KMS-11 (cell line): ENCODE results near the gene ASB10.
A peak's percentile ranks its signal among the peaks of the same experiment; 100 is the strongest.

Experiments
- H2AFZ ChIP-seq: fragments of 200-600 bp; sonication (generic); 2 replicates; pipeline ENCODE4 v1.6.1; 2016; ENCODE audit warnings: antibody characterized with exemption, mixed run types, low read depth
- H3K27ac ChIP-seq: fragments of 200-600 bp; sonication (generic); 2 replicates; pipeline ENCODE4 v1.6.1; 2016; ENCODE audit warnings: mild to moderate bottlenecking, mixed run types
- H3K27me3 ChIP-seq: fragments of 200-600 bp; sonication (generic); 2 replicates; pipeline ENCODE4 v1.6.1; 2017; ENCODE audit warnings: mild to moderate bottlenecking, low read depth, mixed run types, moderate library complexity; ENCODE audit not compliant: insufficient read depth
- H3K36me3 ChIP-seq: fragments of 200-600 bp; sonication (generic); 2 replicates; pipeline ENCODE4 v1.6.1; 2017; ENCODE audit warnings: mild to moderate bottlenecking, mixed run types; ENCODE audit not compliant: insufficient read depth
- H3K4me1 ChIP-seq: fragments of 200-600 bp; sonication (generic); 2 replicates; pipeline ENCODE4 v1.6.1; 2016; ENCODE audit warnings: mild to moderate bottlenecking, low read depth, mixed run types; ENCODE audit not compliant: poor library complexity, severe bottlenecking
- H3K4me2 ChIP-seq: fragments of 200-600 bp; sonication (generic); 2 replicates; pipeline ENCODE4 v1.7.0; 2016; ENCODE audit warnings: mild to moderate bottlenecking, mixed run types
- H3K4me3 ChIP-seq: fragments of 200-600 bp; sonication (generic); IDR thresholded peaks from 2 replicates; pipeline ENCODE4 v1.6.1; 2017; ENCODE audit warnings: low read depth, low read length, mixed read lengths; ENCODE audit not compliant: insufficient read depth
- H3K79me2 ChIP-seq: fragments of 200-600 bp; sonication (generic); 2 replicates; pipeline ENCODE4 v1.6.1; 2016; ENCODE audit warnings: low read depth, mixed run types; ENCODE audit not compliant: insufficient read depth
- H3K9ac ChIP-seq: fragments of 200-600 bp; sonication (generic); 2 replicates; pipeline ENCODE4 v1.6.1; 2016; ENCODE audit warnings: mild to moderate bottlenecking, mixed run types
- H4K20me1 ChIP-seq: fragments of 200-600 bp; sonication (generic); 2 replicates; pipeline ENCODE4 v1.6.1; 2016; ENCODE audit warnings: mild to moderate bottlenecking, mixed run types; ENCODE audit not compliant: insufficient read depth
- TF ChIP-seq, protein P1 (sequence below): fragments of 200-600 bp; sonication (generic); conservative IDR thresholded peaks from 2 replicates; pipeline ENCODE4 v1.6.1; 2017; ENCODE audit warnings: low read depth, mild to moderate bottlenecking, antibody characterized with exemption, low read length, moderate library complexity, mixed read lengths

The ASB10 gene

DNA sequence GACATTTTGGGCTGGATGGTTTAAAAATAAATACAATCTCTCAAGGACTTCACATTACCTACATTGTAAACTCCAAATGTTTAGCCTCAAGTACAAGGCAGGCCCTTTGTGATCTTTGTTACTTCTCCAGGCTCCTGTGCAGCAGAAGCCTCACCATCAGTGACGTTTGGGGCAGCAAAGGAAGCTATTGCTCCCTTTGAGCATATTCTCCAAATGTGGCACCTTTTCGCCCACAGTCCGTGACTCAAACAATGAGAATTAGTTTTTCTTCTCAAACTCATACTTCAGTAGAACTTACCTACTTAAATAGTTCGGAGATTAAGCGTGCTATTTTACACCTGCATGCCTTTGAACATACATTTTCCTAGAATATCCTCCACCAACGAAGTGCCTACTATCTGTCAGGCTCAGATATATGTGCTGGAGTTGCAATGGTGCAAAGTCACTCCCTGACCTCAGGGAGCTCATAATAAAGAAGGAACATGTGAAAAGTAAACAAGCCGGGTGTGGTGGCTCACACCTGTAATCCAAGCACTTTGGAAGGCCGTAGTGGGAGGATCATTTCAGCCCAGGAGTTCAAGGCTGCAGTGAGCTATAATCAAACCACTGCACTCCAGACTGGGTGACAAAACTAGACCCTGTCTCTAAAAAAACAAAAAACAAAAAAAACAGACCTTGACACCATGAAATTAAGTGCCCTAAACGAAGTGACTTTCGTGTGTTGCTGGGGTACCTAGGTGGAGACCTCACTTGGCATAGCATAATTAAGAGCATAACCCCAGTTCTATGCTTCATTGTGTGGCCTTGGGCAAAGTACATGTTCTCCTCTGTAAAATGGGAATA lies 41.2 kb upstream of the ASB10 start:
- H2AFZ ChIP-seq, result peak overlapping the region; percentile 67
- H3K4me3 ChIP-seq, result no peak overlapping the region
- peaks cover 30% of the 10 kb centered on the region for H3K79me2 ChIP-seq
- H3K27ac ChIP-seq, result no peak overlapping the region
- H3K4me2 ChIP-seq, result peak overlapping the region; percentile 70
- no peaks in the 10 kb centered on the region for H4K20me1 ChIP-seq
- peaks cover 31% of the 10 kb centered on the region for H3K4me1 ChIP-seq
- peak overlapping the region; percentile 52; the same call in 1 of the 2 replicates for H3K9ac ChIP-seq
- H3K36me3 ChIP-seq, result peaks cover 12% of the 10 kb centered on the region; the same call in 1 of the 2 replicates
- TF ChIP-seq, protein P1, sequence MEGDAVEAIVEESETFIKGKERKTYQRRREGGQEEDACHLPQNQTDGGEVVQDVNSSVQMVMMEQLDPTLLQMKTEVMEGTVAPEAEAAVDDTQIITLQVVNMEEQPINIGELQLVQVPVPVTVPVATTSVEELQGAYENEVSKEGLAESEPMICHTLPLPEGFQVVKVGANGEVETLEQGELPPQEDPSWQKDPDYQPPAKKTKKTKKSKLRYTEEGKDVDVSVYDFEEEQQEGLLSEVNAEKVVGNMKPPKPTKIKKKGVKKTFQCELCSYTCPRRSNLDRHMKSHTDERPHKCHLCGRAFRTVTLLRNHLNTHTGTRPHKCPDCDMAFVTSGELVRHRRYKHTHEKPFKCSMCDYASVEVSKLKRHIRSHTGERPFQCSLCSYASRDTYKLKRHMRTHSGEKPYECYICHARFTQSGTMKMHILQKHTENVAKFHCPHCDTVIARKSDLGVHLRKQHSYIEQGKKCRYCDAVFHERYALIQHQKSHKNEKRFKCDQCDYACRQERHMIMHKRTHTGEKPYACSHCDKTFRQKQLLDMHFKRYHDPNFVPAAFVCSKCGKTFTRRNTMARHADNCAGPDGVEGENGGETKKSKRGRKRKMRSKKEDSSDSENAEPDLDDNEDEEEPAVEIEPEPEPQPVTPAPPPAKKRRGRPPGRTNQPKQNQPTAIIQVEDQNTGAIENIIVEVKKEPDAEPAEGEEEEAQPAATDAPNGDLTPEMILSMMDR, result no peak
- no peaks in the 10 kb centered on the region for H3K27me3 ChIP-seq

DNA sequence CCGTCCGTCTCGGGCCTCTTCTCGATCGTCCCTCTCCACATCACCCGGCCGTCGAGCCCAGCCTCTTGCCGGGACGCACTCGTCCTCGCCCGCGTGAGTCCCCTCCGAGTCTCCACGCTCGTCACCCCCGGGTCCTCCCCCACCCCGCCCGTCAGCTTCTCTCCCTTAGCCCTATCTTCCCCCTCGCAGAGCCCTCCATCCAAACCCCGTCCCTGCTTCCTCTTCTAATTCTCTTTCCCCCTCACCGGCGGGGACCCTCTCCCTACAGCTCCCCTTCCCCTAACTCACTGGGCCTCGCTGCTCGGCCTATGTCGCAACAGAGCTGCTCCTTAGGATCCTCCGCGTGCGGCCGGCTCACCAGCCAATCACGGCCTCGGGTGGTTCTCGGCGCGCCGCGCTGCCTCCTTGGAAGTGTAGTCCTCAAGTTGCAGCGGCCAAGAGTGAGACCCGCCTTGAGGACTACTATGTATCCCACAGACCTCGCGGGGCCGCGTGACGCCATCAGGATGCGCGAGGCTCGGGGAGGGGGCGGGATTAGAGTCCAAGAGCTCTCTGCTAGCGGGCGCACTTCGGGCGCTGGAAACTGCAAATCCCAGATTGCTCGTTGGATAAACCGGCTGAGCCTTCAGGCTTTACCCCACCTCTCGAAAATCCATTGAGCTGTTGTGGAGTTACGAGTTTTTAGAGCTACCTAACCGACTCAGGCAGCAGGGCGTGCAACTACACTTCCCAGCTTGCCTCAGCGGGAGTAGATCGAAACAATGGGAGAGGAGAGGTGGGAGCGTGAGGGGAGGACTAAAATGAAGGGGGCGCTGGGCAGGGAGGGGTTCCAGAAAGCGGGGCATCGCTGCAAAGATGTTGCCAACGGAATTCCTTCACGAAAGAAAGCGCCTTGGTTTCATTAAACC lies 40.1 kb upstream of the ASB10 start, which contains the start of gene ABCF2:
Gene ABCF2, minus strand, starts transcription at position 331 of the 908 bp plus-strand sequence. CDS start 747 bp downstream, outside the sequence.
- peak within 1 kb of the TSS; percentile 29 for H3K4me3 ChIP-seq
- H3K27me3 ChIP-seq, result no peaks in the 10 kb centered on the region
- peak within 1 kb of the TSS; percentile 22 for H3K27ac ChIP-seq
- H3K36me3 ChIP-seq, result peaks cover 14% of the 10 kb centered on the region; the same call in 1 of the 2 replicates
- H3K9ac ChIP-seq, result peak within 1 kb of the TSS; percentile 52; the same call in 1 of the 2 replicates
- peak within 1 kb of the TSS; percentile 97 for H3K4me2 ChIP-seq
- peaks cover 21% of the 10 kb centered on the region for H3K79me2 ChIP-seq
- H3K4me1 ChIP-seq, result peaks cover 31% of the 10 kb centered on the region
- peak within 1 kb of the TSS; percentile 67 for H2AFZ ChIP-seq
- no peaks in the 10 kb centered on the region for H4K20me1 ChIP-seq
- TF ChIP-seq, protein P1, result no peak

DNA sequence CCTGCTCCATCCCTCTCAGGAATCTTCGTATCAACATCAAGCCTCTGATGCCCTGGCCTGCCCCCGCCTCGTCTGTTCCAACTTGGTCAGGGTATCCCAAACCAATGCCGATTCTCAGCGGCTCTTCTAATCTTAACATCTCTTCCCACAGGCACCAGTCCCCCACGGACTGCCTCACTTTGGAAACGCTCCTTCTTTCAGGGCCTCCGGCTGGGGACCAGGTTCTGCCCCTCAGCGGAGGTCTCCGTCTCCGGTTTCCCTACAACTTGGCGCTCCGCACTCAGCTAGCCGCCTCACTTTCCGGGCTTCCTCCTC lies 39.5 kb upstream of the ASB10 start:
- Histone ChIP-seq H3K9ac (peak overlapping the region; percentile 52; the same call in 1 of the 2 replicates), H3K27ac (no peak overlapping the region), H4K20me1 (no peaks in the 10 kb centered on the region), H3K36me3 (peaks cover 19% of the 10 kb centered on the region; the same call in 1 of the 2 replicates), H3K4me3 (peak overlapping the region; percentile 29), H2AFZ (peak overlapping the region; percentile 67), H3K27me3 (no peaks in the 10 kb centered on the region), H3K4me2 (peak overlapping the region; percentile 97), H3K79me2 (peaks cover 21% of the 10 kb centered on the region), H3K4me1 (peaks cover 27% of the 10 kb centered on the region)
- TF ChIP-seq, protein P1, result no peak

DNA sequence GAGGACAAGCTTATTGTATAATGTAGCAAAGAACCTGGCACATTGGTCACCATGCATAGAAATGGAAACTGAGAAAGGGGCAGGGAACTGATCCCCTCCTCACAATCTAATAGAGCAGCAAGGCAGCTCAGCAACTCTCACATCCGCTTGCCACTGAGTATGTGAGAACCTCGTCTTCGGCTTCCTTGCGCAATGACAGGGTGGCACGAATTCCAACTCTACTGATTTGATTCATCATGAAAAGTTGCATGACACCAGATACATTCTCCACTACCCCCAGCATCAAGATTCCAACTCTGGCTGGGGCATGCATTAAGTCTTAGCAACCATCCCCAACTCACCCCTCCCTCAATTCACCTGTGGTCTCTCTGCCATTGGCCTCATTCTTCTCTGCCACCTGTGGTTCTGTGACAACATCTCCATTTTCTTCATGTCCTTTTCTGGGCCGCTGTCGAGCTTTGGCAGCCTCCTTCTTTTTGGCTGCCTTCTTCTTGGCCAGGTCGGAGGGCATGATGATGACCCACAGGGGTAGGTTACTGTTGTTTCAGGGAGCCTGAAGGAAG lies 39.0 kb upstream of the ASB10 start:
- Histone ChIP-seq H3K4me3 (peak overlapping the region; percentile 29), H4K20me1 (no peaks in the 10 kb centered on the region), H3K36me3 (peaks cover 21% of the 10 kb centered on the region; the same call in 1 of the 2 replicates), H3K4me1 (peaks cover 22% of the 10 kb centered on the region), H3K27ac (no peak overlapping the region), H3K27me3 (no peaks in the 10 kb centered on the region), H2AFZ (0 out of 2 replicates have a peak overlapping the region, but pooled peaks have one; percentile 67), H3K4me2 (peak overlapping the region; percentile 97), H3K79me2 (peaks cover 21% of the 10 kb centered on the region), H3K9ac (peak overlapping the region; percentile 52; the same call in 1 of the 2 replicates)
- TF ChIP-seq, protein P1, result no peak
